Muscle layer of duodenum (tissue), 2 donors: Measurements from ENCODE around the gene DERL2.

Experiments used
- H3K27ac ChIP-seq: one replicate; pipeline ENCODE4 v1.7.0; 2013; ENCODE audit warnings: mild to moderate bottlenecking, low read length
- H3K27me3 ChIP-seq: one replicate; pipeline ENCODE4 v1.7.0; 2013; ENCODE audit warnings: low read depth, mild to moderate bottlenecking, control low read depth, low read length
- H3K36me3 ChIP-seq, 2 donors: one replicate each; pipeline ENCODE4 v1.7.0; 2013; ENCODE audit warnings: low read length in 2 of 2, control low read depth in 1 of 2, mild to moderate bottlenecking in 1 of 2; ENCODE audit not compliant: insufficient read depth in 2 of 2, control insufficient read depth in 1 of 2
- H3K4me1 ChIP-seq, 2 donors: one replicate each; pipeline ENCODE4 v1.7.0; 2013; ENCODE audit warnings: low read length in 2 of 2, mild to moderate bottlenecking in 2 of 2, control low read depth in 1 of 2, moderate library complexity in 1 of 2; ENCODE audit not compliant: insufficient read depth in 2 of 2, control insufficient read depth in 1 of 2
- H3K4me3 ChIP-seq, 2 donors: one replicate each; pipeline ENCODE4 v1.7.0; 2013; ENCODE audit warnings: low read length in 2 of 2, low read depth in 1 of 2, mild to moderate bottlenecking in 1 of 2
- H3K9me3 ChIP-seq, 2 donors: one replicate each; pipeline ENCODE4 v1.7.0; 2013; ENCODE audit warnings: low read length in 2 of 2, control low read depth in 1 of 2, mild to moderate bottlenecking in 1 of 2; ENCODE audit not compliant: control insufficient read depth in 1 of 2
- donor health status: healthy.

Gene DERL2

GRCh38 chr17:5500247-5500588 lies 14.2 kb upstream of the DERL2 start:
- no peaks in the 10 kb centered on the region for H3K36me3 ChIP-seq
- H3K4me3 ChIP-seq: peak overlapping the region; percentile 59 to 69
- no peak overlapping the region for H3K27ac ChIP-seq
- no peaks in the 10 kb centered on the region for H3K9me3 ChIP-seq
- H3K4me1 ChIP-seq: peaks cover 0 to 11% of the 10 kb centered on the region in 2 donors
- H3K27me3 ChIP-seq: no peaks in the 10 kb centered on the region

GRCh38 chr17:5499476-5500231 lies 13.7 kb upstream of the DERL2 start:
- Histone ChIP-seq H3K9me3 (no peaks in the 10 kb centered on the region), H3K27me3 (no peaks in the 10 kb centered on the region), H3K4me3 (peak overlapping the region; percentile 59 to 69), H3K4me1 (peaks cover 0 to 11% of the 10 kb centered on the region in 2 donors), H3K36me3 (no peaks in the 10 kb centered on the region), H3K27ac (no peak overlapping the region)

- peaks cover 10 to 15% of the 10 kb centered on the region in 2 donors for H3K36me3 ChIP-seq
- H3K4me3 ChIP-seq: no peak overlapping the region
- peaks cover 0 to 3% of the 10 kb centered on the region in 2 donors for H3K4me1 ChIP-seq
- no peaks in the 10 kb centered on the region for H3K9me3 ChIP-seq
- H3K27ac ChIP-seq: no peak overlapping the region
- no peaks in the 10 kb centered on the region for H3K27me3 ChIP-seq
Measured at GRCh38 chr17:5492970-5493369, 7.0 kb upstream of the DERL2 start.

GRCh38 chr17:5488752-5489151 lies 2.8 kb upstream of the DERL2 start:
- H3K27ac ChIP-seq: no peak overlapping the region
- no peaks in the 10 kb centered on the region for H3K27me3 ChIP-seq
- peaks cover 13 to 26% of the 10 kb centered on the region in 2 donors for H3K36me3 ChIP-seq
- H3K9me3 ChIP-seq: no peaks in the 10 kb centered on the region
- H3K4me3 ChIP-seq: no peak overlapping the region
- H3K4me1 ChIP-seq: peaks cover 9 to 30% of the 10 kb centered on the region in 2 donors

GRCh38 chr17:5486206-5487124 lies 487 bp upstream of the DERL2 start, which contains the start of gene MIS12:
Gene MIS12, plus strand, starts transcription at chr17:5486566. Its CDS starts 2,297 bp downstream, at chr17:5488863.
- peak within 1 kb of the TSS; percentile 96 to 97 for H3K4me3 ChIP-seq
- no peaks in the 10 kb centered on the region for H3K9me3 ChIP-seq
- peaks cover 9 to 33% of the 10 kb centered on the region in 2 donors for H3K4me1 ChIP-seq

GRCh38 chr17:5481451-5481850 lies 4.5 kb downstream of the DERL2 start:
- Histone ChIP-seq H3K27me3 (no peaks in the 10 kb centered on the region), H3K4me1 (peaks cover 9 to 20% of the 10 kb centered on the region in 2 donors), H3K9me3 (no peaks in the 10 kb centered on the region), H3K4me3 (no peak overlapping the region), H3K27ac (no peak overlapping the region), H3K36me3 (peaks cover 63 to 80% of the 10 kb centered on the region in 2 donors)

More at GRCh38 chr17:5486206-5487124, 487 bp upstream of the DERL2 start, which contains the start of gene MIS12:
- Histone ChIP-seq H3K27me3 (no peaks in the 10 kb centered on the region), H3K27ac (peak within 1 kb of the TSS; percentile 97), H3K36me3 (peaks cover 28 to 44% of the 10 kb centered on the region in 2 donors)

- Histone ChIP-seq H3K9me3 (no peaks in the 10 kb centered on the region), H3K27me3 (no peaks in the 10 kb centered on the region), H3K27ac (no peak overlapping the region), H3K36me3 (peaks cover 63 to 81% of the 10 kb centered on the region in 2 donors), H3K4me3 (no peak overlapping the region), H3K4me1 (peaks cover 9 to 20% of the 10 kb centered on the region in 2 donors)
Measured at GRCh38 chr17:5480962-5481361, 5.0 kb downstream of the DERL2 start.

- no peaks in the 10 kb centered on the region for H3K27me3 ChIP-seq
- peaks cover 0 to 5% of the 10 kb centered on the region in 2 donors for H3K4me1 ChIP-seq
- H3K9me3 ChIP-seq: no peaks in the 10 kb centered on the region
- H3K4me3 ChIP-seq: no peak overlapping the region
- peaks cover 73 to 81% of the 10 kb centered on the region in 2 donors for H3K36me3 ChIP-seq
- no peak overlapping the region for H3K27ac ChIP-seq
Measured at GRCh38 chr17:5478992-5479391, 7.0 kb downstream of the DERL2 start.

GRCh38 chr17:5473906-5474305 lies 12.1 kb downstream of the DERL2 start:
- H3K9me3 ChIP-seq: no peaks in the 10 kb centered on the region
- peaks cover 41 to 54% of the 10 kb centered on the region in 2 donors for H3K36me3 ChIP-seq
- no peaks in the 10 kb centered on the region for H3K4me1 ChIP-seq
- no peaks in the 10 kb centered on the region for H3K27me3 ChIP-seq
- no peak overlapping the region for H3K4me3 ChIP-seq
- H3K27ac ChIP-seq: no peak overlapping the region

GRCh38 chr17:5472511-5472910 lies 13.5 kb downstream of the DERL2 start:
- Histone ChIP-seq H3K36me3 (peaks cover 27 to 40% of the 10 kb centered on the region in 2 donors), H3K4me3 (no peak overlapping the region), H3K27me3 (no peaks in the 10 kb centered on the region), H3K27ac (no peak overlapping the region), H3K9me3 (no peaks in the 10 kb centered on the region), H3K4me1 (peaks cover 0 to 3% of the 10 kb centered on the region in 2 donors)

- Histone ChIP-seq H3K27ac (no peak overlapping the region), H3K9me3 (no peaks in the 10 kb centered on the region), H3K36me3 (peaks cover 2 to 14% of the 10 kb centered on the region in 2 donors), H3K4me3 (peak overlapping the region; percentile 89 to 97), H3K4me1 (peaks cover 0 to 16% of the 10 kb centered on the region in 2 donors), H3K27me3 (no peaks in the 10 kb centered on the region)
Measured at GRCh38 chr17:5468075-5468473, 17.9 kb downstream of the DERL2 start.
